ENCODE results near the gene METAP2.

Gene METAP2

GRCh38 chr12:95551913-95552516, 78.1 kb downstream of the METAP2 start:
- Histone ChIP-seq H3K4me3 (ENCODE audit: low read depth in 1 of 2, low read length in 2 of 2) (no peak overlapping the region), H3K4me1 (ENCODE audit: insufficient read depth, low read length) (peaks cover 6% of the 10 kb centered on the region), H3K27ac (ENCODE audit: low read depth, low read length) (no peak overlapping the region)

GRCh38 chr12:95553197-95553943, 79.4 kb downstream of the METAP2 start:
- H3K36me3 ChIP-seq (ENCODE audit: insufficient read depth, low read length): no peaks in the 10 kb centered on the region

More at GRCh38 chr12:95551913-95552516, 78.1 kb downstream of the METAP2 start:
- Histone ChIP-seq H3K9ac (ENCODE audit: low read length) (no peak overlapping the region), H3K27me3 (ENCODE audit: control insufficient read depth in 1 of 2, insufficient read depth in 2 of 2, low read length in 2 of 2) (peaks cover 0 to 4% of the 10 kb centered on the region in 2 donors), H3K36me3 (ENCODE audit: insufficient read depth, low read length) (no peaks in the 10 kb centered on the region), H3K9me3 (ENCODE audit: low read length) (no peaks in the 10 kb centered on the region)

GRCh38 chr12:95554532-95555071, 80.7 kb downstream of the METAP2 start:
- H3K4me1 ChIP-seq (ENCODE audit: insufficient read depth, low read length): no peaks in the 10 kb centered on the region
- no peaks in the 10 kb centered on the region for H3K9me3 ChIP-seq (ENCODE audit: low read length)
- H3K4me3 ChIP-seq (ENCODE audit: low read depth in 1 of 2, low read length in 2 of 2): no peak overlapping the region
- H3K27ac ChIP-seq (ENCODE audit: low read depth, low read length): no peak overlapping the region
- no peaks in the 10 kb centered on the region for H3K27me3 ChIP-seq (ENCODE audit: control insufficient read depth in 1 of 2, insufficient read depth in 2 of 2, low read length in 2 of 2)
- H3K36me3 ChIP-seq (ENCODE audit: insufficient read depth, low read length): no peaks in the 10 kb centered on the region
- no peak overlapping the region for H3K9ac ChIP-seq (ENCODE audit: low read length)

More at GRCh38 chr12:95553197-95553943, 79.4 kb downstream of the METAP2 start:
- no peak overlapping the region for H3K4me3 ChIP-seq (ENCODE audit: low read depth in 1 of 2, low read length in 2 of 2)
- peaks cover 3% of the 10 kb centered on the region for H3K4me1 ChIP-seq (ENCODE audit: insufficient read depth, low read length)
- H3K9ac ChIP-seq (ENCODE audit: low read length): no peak overlapping the region
- no peak overlapping the region for H3K27ac ChIP-seq (ENCODE audit: low read depth, low read length)
- no peaks in the 10 kb centered on the region for H3K9me3 ChIP-seq (ENCODE audit: low read length)
- peaks cover 0 to 2% of the 10 kb centered on the region in 2 donors for H3K27me3 ChIP-seq (ENCODE audit: control insufficient read depth in 1 of 2, insufficient read depth in 2 of 2, low read length in 2 of 2)

- H3K9me3 ChIP-seq (ENCODE audit: low read length): no peaks in the 10 kb centered on the region
- no peaks in the 10 kb centered on the region for H3K4me1 ChIP-seq (ENCODE audit: insufficient read depth, low read length)
- H3K27ac ChIP-seq (ENCODE audit: low read depth, low read length): no peak overlapping the region
- H3K9ac ChIP-seq (ENCODE audit: low read length): no peak overlapping the region
- no peaks in the 10 kb centered on the region for H3K27me3 ChIP-seq (ENCODE audit: control insufficient read depth in 1 of 2, insufficient read depth in 2 of 2, low read length in 2 of 2)
- no peaks in the 10 kb centered on the region for H3K36me3 ChIP-seq (ENCODE audit: insufficient read depth, low read length)
- no peak overlapping the region for H3K4me3 ChIP-seq (ENCODE audit: low read depth in 1 of 2, low read length in 2 of 2)
Observed at GRCh38 chr12:95557625-95558024, 83.7 kb downstream of the METAP2 start.

Data from muscle layer of colon (tissue), 2 donors.